Spleen (tissue), 11 donors: ENCODE measurements around the gene PRX. TPM values are rescaled to one million over a fixed set of nuclear protein-coding genes. Genes with fewer than 3 reads are reported as not detected.

Experiments
- DNase-seq: peaks from one replicate; pipeline ENCODE4 v3.0.0-alpha.2; 2020
- H3K27ac ChIP-seq, 8 donors: fragments of 200-600 bp; sonication (generic) in 7 of 8; 1 replicate in 4 of 8; 2 replicates in 4 of 8; pipeline versions ENCODE4 v1.5.0 to v1.8.0; 2016 to 2021; ENCODE audit warnings: inconsistent platforms in 4 of 8, mild to moderate bottlenecking in 4 of 8, moderate library complexity in 1 of 8
- H3K27me3 ChIP-seq, 7 donors: fragments of 200-600 bp; sonication (generic) in 6 of 7; replicated peaks in 1 of 7; 1 replicate in 4 of 7; 2 replicates in 3 of 7; pipeline versions ENCODE4 v1.5.0 to v1.8.0; 2016 to 2021; ENCODE audit warnings: inconsistent platforms in 3 of 7, mild to moderate bottlenecking in 1 of 7
- H3K36me3 ChIP-seq, 6 donors: fragments of 200-600 bp; sonication (generic) in 5 of 6; 1 replicate in 4 of 6; 2 replicates in 2 of 6; pipeline versions ENCODE4 v1.5.0 to v1.8.0; 2016 to 2021; ENCODE audit warnings: inconsistent platforms in 2 of 6
- H3K4me1 ChIP-seq, 6 donors: fragments of 200-600 bp; sonication (generic) in 5 of 6; 1 replicate in 3 of 6; 2 replicates in 3 of 6; pipeline versions ENCODE4 v1.5.0 to v1.8.0; 2016 to 2021; ENCODE audit warnings: inconsistent platforms in 3 of 6
- H3K4me3 ChIP-seq, 8 donors: fragments of 200-600 bp; sonication (generic) in 7 of 8; 1 replicate in 4 of 8; 2 replicates in 4 of 8; pipeline versions ENCODE4 v1.5.0 to v1.8.0; 2016 to 2021; ENCODE audit warnings: inconsistent platforms in 4 of 8, mild to moderate bottlenecking in 4 of 8, moderate library complexity in 2 of 8
- H3K9me3 ChIP-seq, 8 donors: fragments of 200-600 bp; sonication (generic) in 7 of 8; 1 replicate in 4 of 8; 2 replicates in 4 of 8; pipeline versions ENCODE4 v1.5.0 to v1.8.0; 2016 to 2021; ENCODE audit warnings: inconsistent platforms in 4 of 8
- POLR2A ChIP-seq, 3 donors: fragments of 450-650 bp; IDR thresholded peaks; one replicate each; pipeline ENCODE4 v1.5.1; 2017; ENCODE audit warnings: antibody characterized with exemption in 3 of 3, mild to moderate bottlenecking in 1 of 3
- POLR2AphosphoS5 ChIP-seq, 3 donors: sonication (generic); formaldehyde crosslinking; IDR thresholded peaks; one replicate each; pipeline ENCODE4 v1.5.1; 2017; ENCODE audit warnings: antibody characterized with exemption in 3 of 3
- WGBS, 5 donors: extraction: QIAGEN DNeasy Blood & Tissue Kit in 3 of 5; methylation state at CpG; one replicate each; pipeline versions ENCODE4 v1.1.5 to v1.1.7; 2013 to 2018; 5-methylcytosine and 5-hydroxymethylcytosine counted together
- intact Hi-C: fragments of 100-400 bp; cut with DNase I; formaldehyde crosslinking; loops from one replicate; pipeline ENCODE4 v1.15.0; 2023; ENCODE audit warnings: low total_unique reads
- polyA plus RNA-seq, 3 donors: library from polyadenylated mRNA; stranded (reverse); fragments of 200-250 nt; gene quantifications; one replicate each; pipeline ENCODE4 v1.2.1, GENCODE V29; 2013
- total RNA-seq, 7 donors: library from RNA; depleted of rRNA in 3 of 7; stranded (reverse); fragments of >200 nt in 3 of 7; fragmentation: NEBNext Ultra II Directional in 4 of 7; extraction: Animal tissue kit (Norgen Biotek cat#: 25700) in 4 of 7; gene quantifications; one replicate each; pipeline versions ENCODE4 v1.1.0 to v1.2.1, GENCODE V29; 2016 to 2021
- TF ChIP-seq, protein P1 (sequence below), 11 experiments: fragments of 200-600 bp in 7 of 11; fragments of 450-650 bp in 4 of 11; sonication (generic) in 4 of 11; IDR thresholded peaks in 8 of 11; conservative IDR thresholded peaks in 3 of 11; 1 replicate in 7 of 11; 2 replicates in 4 of 11; pipeline versions ENCODE4 v1.4.0 to v1.8.0; 2016 to 2021; ENCODE audit warnings: antibody characterized with exemption in 11 of 11, inconsistent platforms in 4 of 11, mild to moderate bottlenecking in 1 of 11
- donor health status: healthy with polysubstance abuse.
- donor health status: DM: no; HTN: no; CAD: no; lungs with moderate emphysema.
- donor health status: DM: no; HTN: no; CAD: no.
- donor health status: Bipolar disorder and iron deficiency.
- donor health status: healthy.
- donor health status: DM: no; HTN: no; CAD: no.
- donor health status: DM: yes; HTN: yes; CAD: no.

Gene PRX
- total and polyA plus RNA-seq, 10 donors = 0.50 to 3.4 (median 2.1) TPM

DNA sequence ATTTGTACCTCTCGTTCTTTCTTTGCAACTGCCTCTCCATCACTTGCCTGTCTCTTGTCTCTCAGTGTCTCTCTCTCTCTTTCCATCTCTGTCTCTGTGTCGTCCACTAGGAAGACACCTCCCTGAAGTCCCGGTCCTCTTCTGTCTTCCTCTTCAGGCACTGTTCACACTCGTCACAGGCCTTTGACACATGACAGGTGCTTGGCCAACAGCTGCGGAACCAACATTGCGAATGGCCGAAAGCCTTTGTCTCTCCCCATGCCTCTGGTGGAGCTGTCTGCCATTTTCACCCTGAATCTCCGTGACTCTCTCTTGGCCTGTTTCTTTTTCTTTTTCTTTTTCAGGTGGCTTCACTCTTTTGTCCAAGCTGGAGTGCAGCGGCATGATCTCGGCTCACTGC lies 26.0 kb downstream of the PRX start:
- TF ChIP-seq, protein P1, sequence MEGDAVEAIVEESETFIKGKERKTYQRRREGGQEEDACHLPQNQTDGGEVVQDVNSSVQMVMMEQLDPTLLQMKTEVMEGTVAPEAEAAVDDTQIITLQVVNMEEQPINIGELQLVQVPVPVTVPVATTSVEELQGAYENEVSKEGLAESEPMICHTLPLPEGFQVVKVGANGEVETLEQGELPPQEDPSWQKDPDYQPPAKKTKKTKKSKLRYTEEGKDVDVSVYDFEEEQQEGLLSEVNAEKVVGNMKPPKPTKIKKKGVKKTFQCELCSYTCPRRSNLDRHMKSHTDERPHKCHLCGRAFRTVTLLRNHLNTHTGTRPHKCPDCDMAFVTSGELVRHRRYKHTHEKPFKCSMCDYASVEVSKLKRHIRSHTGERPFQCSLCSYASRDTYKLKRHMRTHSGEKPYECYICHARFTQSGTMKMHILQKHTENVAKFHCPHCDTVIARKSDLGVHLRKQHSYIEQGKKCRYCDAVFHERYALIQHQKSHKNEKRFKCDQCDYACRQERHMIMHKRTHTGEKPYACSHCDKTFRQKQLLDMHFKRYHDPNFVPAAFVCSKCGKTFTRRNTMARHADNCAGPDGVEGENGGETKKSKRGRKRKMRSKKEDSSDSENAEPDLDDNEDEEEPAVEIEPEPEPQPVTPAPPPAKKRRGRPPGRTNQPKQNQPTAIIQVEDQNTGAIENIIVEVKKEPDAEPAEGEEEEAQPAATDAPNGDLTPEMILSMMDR (IDR thresholded peaks at IDR 0.05 in 8 of 11, conservative IDR thresholded peaks at IDR 0.05 in 3 of 11) = no peak
- TF ChIP-seq POLR2A (IDR thresholded peaks at IDR 0.05) = no peak
- TF ChIP-seq POLR2AphosphoS5 (IDR thresholded peaks at IDR 0.05) = no peak
- Histone ChIP-seq H3K4me3 (no peak overlapping the region), H3K27ac (no peak overlapping the region), H3K4me1 (no peaks in the 10 kb centered on the region), H3K36me3 (no peaks in the 10 kb centered on the region), H3K27me3 (no peaks in the 10 kb centered on the region), H3K9me3 (no peaks in the 10 kb centered on the region)
- intact Hi-C loops = no loop called here
- DNase-seq = no peak
- 89 to 95% (median 93%) methylated on average over 10 of the region's 10 CpGs for WGBS, 5 donors

DNA sequence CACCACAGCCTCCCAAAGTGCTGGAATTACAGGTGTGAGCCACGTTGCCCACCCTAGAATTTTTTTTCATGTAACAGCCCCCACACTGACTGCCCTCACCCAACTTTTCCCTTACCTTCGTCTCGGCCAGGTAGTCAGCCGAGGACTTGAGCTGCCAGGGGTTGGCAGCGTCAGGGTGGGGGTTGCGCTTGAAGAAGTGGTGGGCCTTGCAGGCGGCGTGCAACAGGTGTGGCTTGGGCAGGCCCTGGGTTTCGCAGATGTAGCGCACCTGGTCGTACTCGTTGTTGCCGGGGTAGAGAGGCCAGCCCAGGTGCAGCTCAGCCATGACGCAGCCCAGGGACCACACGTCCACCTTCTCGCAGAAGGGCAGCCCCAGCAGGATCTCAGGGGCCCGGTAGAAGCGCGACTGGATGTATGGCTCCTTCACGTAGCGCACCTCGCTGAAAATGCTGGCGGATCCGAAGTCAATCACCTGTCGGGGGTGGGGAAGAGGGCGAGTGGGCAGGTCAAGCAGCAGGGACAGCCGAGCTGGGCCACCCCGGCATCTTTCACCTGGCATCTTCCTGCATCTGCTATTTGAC lies 29.4 kb downstream of the PRX start:
- no peak overlapping the region for H3K27ac ChIP-seq
- H3K4me1 ChIP-seq = no peaks in the 10 kb centered on the region
- TF ChIP-seq POLR2AphosphoS5 (IDR thresholded peaks at IDR 0.05) = peak in 1 of 3 donors; percentile 25
- TF ChIP-seq, protein P1 (IDR thresholded peaks at IDR 0.05 in 8 of 11, conservative IDR thresholded peaks at IDR 0.05 in 3 of 11) = no peak
- 87 to 93% (median 88%) methylated on average over 27 to 28 of the region's 28 CpGs for WGBS, 5 donors
- H3K27me3 ChIP-seq = no peaks in the 10 kb centered on the region
- intact Hi-C loops = no loop called here
- H3K4me3 ChIP-seq = no peak overlapping the region
- H3K9me3 ChIP-seq = no peaks in the 10 kb centered on the region
- no peak for DNase-seq
- H3K36me3 ChIP-seq = peaks cover 0 to 23% (median 5%) of the 10 kb centered on the region in 6 donors

DNA sequence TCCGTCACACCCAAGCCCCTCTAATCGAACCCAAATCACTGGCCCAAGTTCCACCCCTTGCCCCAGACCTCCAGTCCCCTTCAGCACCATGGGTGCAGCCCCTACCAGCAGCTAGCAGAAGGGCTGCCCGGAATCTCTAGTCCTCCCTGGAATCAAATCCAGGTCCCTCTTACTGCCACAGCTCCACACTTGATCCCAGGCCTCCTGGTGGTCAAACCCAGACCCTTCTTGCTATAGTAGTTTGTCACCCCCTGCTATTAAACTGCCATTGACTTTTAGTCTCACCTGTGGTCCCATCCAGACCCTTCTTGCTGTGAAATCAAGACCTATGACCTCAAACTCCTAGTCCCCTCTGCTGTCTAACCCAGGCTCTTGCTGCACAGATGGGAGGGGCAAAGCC lies 31.9 kb downstream of the PRX start:
- Histone ChIP-seq H3K36me3 (peaks cover 0 to 46% (median 18%) of the 10 kb centered on the region in 6 donors), H3K9me3 (no peaks in the 10 kb centered on the region), H3K4me3 (no peak overlapping the region), H3K4me1 (no peaks in the 10 kb centered on the region), H3K27me3 (no peaks in the 10 kb centered on the region), H3K27ac (no peak overlapping the region)
- intact Hi-C loops = no loop called here
- no peak for DNase-seq
- 76 to 93% (median 79%) methylated on average over 3 of the region's 3 CpGs for WGBS, 5 donors
- TF ChIP-seq POLR2A (IDR thresholded peaks at IDR 0.05) (no peak), POLR2AphosphoS5 (IDR thresholded peaks at IDR 0.05) (no peak)
- TF ChIP-seq, protein P1 (IDR thresholded peaks at IDR 0.05 in 8 of 11, conservative IDR thresholded peaks at IDR 0.05 in 3 of 11) = no peak

DNA sequence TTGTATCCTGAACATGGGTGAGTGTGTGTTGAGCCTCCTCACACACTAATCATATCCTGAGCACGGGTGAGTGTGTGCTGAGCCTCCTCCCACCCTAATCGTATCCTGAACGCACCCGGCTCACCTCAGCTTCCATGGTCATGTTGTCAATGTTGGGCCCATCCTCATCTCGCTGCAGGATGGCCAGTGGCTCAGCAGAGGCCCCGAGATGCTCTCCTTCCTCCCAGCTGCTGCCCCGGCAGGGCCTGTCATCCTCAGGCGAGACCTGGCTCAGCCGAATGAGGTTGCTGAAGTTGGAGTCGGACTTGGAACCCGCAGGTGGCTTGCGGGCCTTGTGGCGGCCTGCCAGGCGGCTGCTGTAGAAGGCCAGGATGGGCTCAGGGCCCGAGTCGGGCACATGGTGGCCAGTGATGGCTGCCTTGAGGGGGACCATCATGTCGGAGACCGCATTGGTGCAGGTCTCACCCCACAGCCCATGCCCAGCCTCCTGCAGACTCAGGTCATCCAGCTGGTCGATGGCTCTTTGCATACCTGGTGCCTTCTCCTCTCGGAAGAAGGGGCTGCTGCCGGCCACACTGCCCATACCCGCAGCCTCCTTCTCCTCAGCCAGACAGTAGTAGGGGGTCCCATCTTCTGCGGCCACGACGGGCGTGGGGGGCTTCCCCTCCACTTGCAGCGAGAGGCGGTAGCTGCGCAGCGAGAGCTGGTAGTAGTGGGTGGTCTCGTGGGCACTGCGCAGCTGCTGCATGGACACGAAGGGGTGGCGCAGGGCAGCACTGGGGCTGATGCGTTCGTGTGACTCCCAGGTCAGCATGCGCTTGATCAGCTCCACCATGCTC lies 32.8 kb downstream of the PRX start:
- no peak overlapping the region for H3K4me3 ChIP-seq
- H3K9me3 ChIP-seq = no peaks in the 10 kb centered on the region
- intact Hi-C loops = no loop called here
- H3K27ac ChIP-seq = no peak overlapping the region
- TF ChIP-seq, protein P1 (IDR thresholded peaks at IDR 0.05 in 8 of 11, conservative IDR thresholded peaks at IDR 0.05 in 3 of 11) = no peak
- peak in 1 of 3 donors; percentile 52 for TF ChIP-seq POLR2AphosphoS5 (IDR thresholded peaks at IDR 0.05)
- no peak for DNase-seq
- H3K36me3 ChIP-seq = peaks cover 0 to 55% (median 18%) of the 10 kb centered on the region in 6 donors
- H3K27me3 ChIP-seq = no peaks in the 10 kb centered on the region
- no peaks in the 10 kb centered on the region for H3K4me1 ChIP-seq
- 89 to 93% (median 91%) methylated on average over 13 to 37 of the region's 37 CpGs for WGBS, 5 donors
